ENCODE measurements around the gene ETFDH. TPM values are rescaled to one million over a fixed set of nuclear protein-coding genes. Genes with fewer than 3 reads are reported as not detected.
"Not testable (repeated sequence)": the region's sequence is repeated elsewhere in the genome, so short reads cannot be mapped to it uniquely, and the experiment has no call there.

ETFDH gene
- total RNA-seq, 5 donors from 2014 or later (not counting 1 experiment from before 2014, with no cell fraction given), result 7.2 to 23.8 (median 14.3) TPM

GRCh38 chr4:158728236-158728635, 56.1 kb downstream of the ETFDH start:
- Mint-ChIP-seq H3K9me3 (no peaks in the 10 kb centered on the region), H3K4me3 (no peak overlapping the region), H3K27ac (no peak overlapping the region), H3K27me3 (peaks cover 30 to 33% of the 10 kb centered on the region in 2 donors), H3K36me3 (peaks cover 3% of the 10 kb centered on the region), H3K4me1 (peaks cover 10 to 14% (median 13%) of the 10 kb centered on the region in 3 donors)
- Histone ChIP-seq H3K4me3 (ENCODE audit: control insufficient read depth in 1 of 2, extremely low read depth in 1 of 2, low read length in 1 of 2) (no peak overlapping the region), H3K27ac (ENCODE audit: low read length) (no peak overlapping the region), H3K36me3 (ENCODE audit: control insufficient read depth in 2 of 2, extremely low read depth in 1 of 2, insufficient read depth in 1 of 2, low read length in 1 of 2) (no peaks in the 10 kb centered on the region), H3K27me3 (replicated peaks in 1 of 2; ENCODE audit: control insufficient read depth in 2 of 2, extremely low read depth in 1 of 2, insufficient read depth in 2 of 2, low read length in 1 of 2) (peaks cover 0 to 5% of the 10 kb centered on the region in 2 experiments), H3K9me3 (no peaks in the 10 kb centered on the region), H3K4me1 (ENCODE audit: control insufficient read depth in 1 of 2, extremely low read depth in 1 of 2, insufficient read depth in 2 of 2, low read length in 2 of 2) (peaks cover 0 to 10% of the 10 kb centered on the region in 2 experiments)
- no peak for ATAC-seq (replicated peaks in 1 of 4)
- POLR2A ChIA-PET, result no interaction called here
- DNase-seq, result no peak
- CTCF ChIA-PET, result interaction anchor here (0.5 to 0.9 kb wide), 2 partner anchors 12 to 124 kb away, joined by 3 to 5 read pairs; no protein-coding TSS in a partner anchor
- no CpG with 5 or more reads among the region's 1 CpG for WGBS (ENCODE audit: insufficient coverage)

- H3K4me1 Mint-ChIP-seq, result peaks cover 0 to 6% (median 2%) of the 10 kb centered on the region in 3 donors
- ChIA-PET POLR2A (interaction anchor here in 1 of 2 donors (0.6 kb wide), 1 partner anchor 109 kb away, joined by 4 read pairs; no protein-coding TSS in a partner anchor), CTCF (interaction anchor here (0.7 to 1.4 kb wide), 6 partner anchors 9 to 122 kb away, joined by 3 to 5 read pairs (median 3); no protein-coding TSS in a partner anchor)
- ATAC-seq (replicated peaks in 1 of 4), result peak; percentile 64 to 93 (median 82)
- 15% methylated on average over 2 of the region's 5 CpGs for WGBS (ENCODE audit: insufficient coverage)
- no peak overlapping the region for H3K4me3 Mint-ChIP-seq
- H3K27ac ChIP-seq (ENCODE audit: low read length), result no peak overlapping the region
- no peak overlapping the region for H3K27ac Mint-ChIP-seq
- H3K36me3 ChIP-seq (ENCODE audit: control insufficient read depth in 2 of 2, extremely low read depth in 1 of 2, insufficient read depth in 1 of 2, low read length in 1 of 2), result no peaks in the 10 kb centered on the region
- no peak overlapping the region for H3K4me3 ChIP-seq (ENCODE audit: control insufficient read depth in 1 of 2, extremely low read depth in 1 of 2, low read length in 1 of 2)
- H3K9me3 ChIP-seq, result no peaks in the 10 kb centered on the region
- peaks cover 30 to 33% of the 10 kb centered on the region in 2 donors for H3K27me3 Mint-ChIP-seq
- no peaks in the 10 kb centered on the region for H3K4me1 ChIP-seq (ENCODE audit: control insufficient read depth in 1 of 2, extremely low read depth in 1 of 2, insufficient read depth in 2 of 2, low read length in 2 of 2)
- peak in 32 of 35 experiments; percentile 14 to 74 (median 38) for DNase-seq
- no peaks in the 10 kb centered on the region for H3K36me3 Mint-ChIP-seq
- no peaks in the 10 kb centered on the region for H3K9me3 Mint-ChIP-seq
- H3K27me3 ChIP-seq (replicated peaks in 1 of 2; ENCODE audit: control insufficient read depth in 2 of 2, extremely low read depth in 1 of 2, insufficient read depth in 2 of 2, low read length in 1 of 2), result peaks cover 0 to 8% of the 10 kb centered on the region in 2 experiments
These were observed 57.8 kb downstream of the ETFDH start for GRCh38 chr4:158729716-158730559.

- WGBS (ENCODE audit: insufficient coverage), result no CpG with 5 or more reads among the region's 2 CpGs
These were observed 66.8 kb downstream of the ETFDH start for GRCh38 chr4:158738866-158739265.

GRCh38 chr4:158739600-158739999, 67.5 kb downstream of the ETFDH start:
- H3K27me3 Mint-ChIP-seq, result peaks cover 6 to 9% of the 10 kb centered on the region in 2 donors
- H3K4me3 ChIP-seq (ENCODE audit: control insufficient read depth in 1 of 2, extremely low read depth in 1 of 2, low read length in 1 of 2), result no peak overlapping the region
- H3K9me3 ChIP-seq, result no peaks in the 10 kb centered on the region
- no peaks in the 10 kb centered on the region for H3K4me1 Mint-ChIP-seq
- WGBS (ENCODE audit: insufficient coverage), result 100% methylated on average over 1 of the region's 2 CpGs
- no peak overlapping the region for H3K4me3 Mint-ChIP-seq
- ChIA-PET CTCF (no interaction called here), POLR2A (no interaction called here)
- DNase-seq (no peak), ATAC-seq (replicated peaks in 1 of 4) (no peak)
- H3K36me3 ChIP-seq (ENCODE audit: control insufficient read depth in 2 of 2, extremely low read depth in 1 of 2, insufficient read depth in 1 of 2, low read length in 1 of 2), result no peaks in the 10 kb centered on the region
- H3K27me3 ChIP-seq (replicated peaks in 1 of 2; ENCODE audit: control insufficient read depth in 2 of 2, extremely low read depth in 1 of 2, insufficient read depth in 2 of 2, low read length in 1 of 2), result peaks cover 0 to 12% of the 10 kb centered on the region in 2 experiments
- H3K4me1 ChIP-seq (ENCODE audit: control insufficient read depth in 1 of 2, extremely low read depth in 1 of 2, insufficient read depth in 2 of 2, low read length in 2 of 2), result no peaks in the 10 kb centered on the region
- H3K27ac Mint-ChIP-seq, result no peak overlapping the region
- no peaks in the 10 kb centered on the region for H3K9me3 Mint-ChIP-seq
- no peaks in the 10 kb centered on the region for H3K36me3 Mint-ChIP-seq
- no peak overlapping the region for H3K27ac ChIP-seq (ENCODE audit: low read length)

More at GRCh38 chr4:158738866-158739265, 66.8 kb downstream of the ETFDH start:
- H3K4me3 ChIP-seq (ENCODE audit: control insufficient read depth in 1 of 2, extremely low read depth in 1 of 2, low read length in 1 of 2), result no peak overlapping the region
- Mint-ChIP-seq H3K4me3 (no peak overlapping the region), H3K9me3 (no peaks in the 10 kb centered on the region), H3K27ac (no peak overlapping the region), H3K36me3 (no peaks in the 10 kb centered on the region), H3K27me3 (peaks cover 6 to 9% of the 10 kb centered on the region in 2 donors), H3K4me1 (no peaks in the 10 kb centered on the region)
- H3K27ac ChIP-seq (ENCODE audit: low read length), result no peak overlapping the region
- ChIA-PET CTCF (interaction anchor here in 1 of 2 donors (0.6 kb wide), 2 partner anchors 48 to 86 kb away, joined by 3 to 4 read pairs; no protein-coding TSS in a partner anchor), POLR2A (no interaction called here)
- H3K4me1 ChIP-seq (ENCODE audit: control insufficient read depth in 1 of 2, extremely low read depth in 1 of 2, insufficient read depth in 2 of 2, low read length in 2 of 2), result no peaks in the 10 kb centered on the region
- no peaks in the 10 kb centered on the region for H3K9me3 ChIP-seq
- peaks cover 0 to 12% of the 10 kb centered on the region in 2 experiments for H3K27me3 ChIP-seq (replicated peaks in 1 of 2; ENCODE audit: control insufficient read depth in 2 of 2, extremely low read depth in 1 of 2, insufficient read depth in 2 of 2, low read length in 1 of 2)
- ATAC-seq (replicated peaks in 1 of 4) (no peak), DNase-seq (no peak)
- H3K36me3 ChIP-seq (ENCODE audit: control insufficient read depth in 2 of 2, extremely low read depth in 1 of 2, insufficient read depth in 1 of 2, low read length in 1 of 2), result no peaks in the 10 kb centered on the region

- no peaks in the 10 kb centered on the region for H3K4me1 Mint-ChIP-seq
- POLR2A ChIA-PET, result no interaction called here
- no peak overlapping the region for H3K27ac Mint-ChIP-seq
- peaks cover 6 to 9% of the 10 kb centered on the region in 2 donors for H3K27me3 Mint-ChIP-seq
- DNase-seq (no peak), ATAC-seq (replicated peaks in 1 of 4) (no peak)
- H3K9me3 Mint-ChIP-seq, result no peaks in the 10 kb centered on the region
- WGBS (ENCODE audit: insufficient coverage), result no CpG with 5 or more reads among the region's 3 CpGs
- H3K27me3 ChIP-seq (replicated peaks in 1 of 2; ENCODE audit: control insufficient read depth in 2 of 2, extremely low read depth in 1 of 2, insufficient read depth in 2 of 2, low read length in 1 of 2), result peaks cover 0 to 9% of the 10 kb centered on the region in 2 experiments
- no peak overlapping the region for H3K4me3 Mint-ChIP-seq
- CTCF ChIA-PET, result no interaction called here
- no peak overlapping the region for H3K4me3 ChIP-seq (ENCODE audit: control insufficient read depth in 1 of 2, extremely low read depth in 1 of 2, low read length in 1 of 2)
- H3K36me3 ChIP-seq (ENCODE audit: control insufficient read depth in 2 of 2, extremely low read depth in 1 of 2, insufficient read depth in 1 of 2, low read length in 1 of 2), result no peaks in the 10 kb centered on the region
- no peaks in the 10 kb centered on the region for H3K9me3 ChIP-seq
- H3K27ac ChIP-seq (ENCODE audit: low read length), result no peak overlapping the region
- no peaks in the 10 kb centered on the region for H3K36me3 Mint-ChIP-seq
- no peaks in the 10 kb centered on the region for H3K4me1 ChIP-seq (ENCODE audit: control insufficient read depth in 1 of 2, extremely low read depth in 1 of 2, insufficient read depth in 2 of 2, low read length in 2 of 2)
These were observed 69.4 kb downstream of the ETFDH start for GRCh38 chr4:158741326-158742021.

GRCh38 chr4:158746537-158746936, 74.4 kb downstream of the ETFDH start:
- H3K27ac Mint-ChIP-seq; H3K36me3 Mint-ChIP-seq; DNase-seq; H3K4me1 ChIP-seq (ENCODE audit: control insufficient read depth in 1 of 2, extremely low read depth in 1 of 2, insufficient read depth in 2 of 2, low read length in 2 of 2); H3K27me3 Mint-ChIP-seq; H3K27ac ChIP-seq (ENCODE audit: low read length); H3K4me1 Mint-ChIP-seq; H3K36me3 ChIP-seq (ENCODE audit: control insufficient read depth in 2 of 2, extremely low read depth in 1 of 2, insufficient read depth in 1 of 2, low read length in 1 of 2); H3K4me3 Mint-ChIP-seq; ATAC-seq (replicated peaks in 1 of 4); H3K27me3 ChIP-seq (replicated peaks in 1 of 2; ENCODE audit: control insufficient read depth in 2 of 2, extremely low read depth in 1 of 2, insufficient read depth in 2 of 2, low read length in 1 of 2); H3K9me3 Mint-ChIP-seq; H3K9me3 ChIP-seq; POLR2A ChIA-PET; CTCF ChIA-PET; H3K4me3 ChIP-seq (ENCODE audit: control insufficient read depth in 1 of 2, extremely low read depth in 1 of 2, low read length in 1 of 2): not testable (repeated sequence)
- WGBS (ENCODE audit: insufficient coverage), result 96% methylated on average over 18 of the region's 31 CpGs
